Thymus (tissue), 11 donors: ENCODE data around the gene MTIF3. TPM values are rescaled to one million over a fixed set of nuclear protein-coding genes. Genes with fewer than 3 reads are reported as not detected.

Source experiments
- DNase-seq, 9 donors: peaks; one replicate each; pipeline ENCODE4 v3.0.0-alpha.2; 2013; ENCODE audit warnings: low spot score in 9 of 9, low read depth in 6 of 9, missing footprints in 1 of 9
- H3K27ac ChIP-seq, 2 donors: one replicate each; pipeline ENCODE4 v1.5.1; 2013; ENCODE audit warnings: control low read depth in 1 of 2, low read depth in 1 of 2, low read length in 1 of 2, mild to moderate bottlenecking in 1 of 2, moderate library complexity in 1 of 2
- H3K27me3 ChIP-seq, 2 donors: one replicate each; pipeline ENCODE4 v1.5.1; 2013; ENCODE audit warnings: low read length in 1 of 2; ENCODE audit not compliant: control insufficient read depth in 2 of 2, insufficient read depth in 1 of 2
- H3K36me3 ChIP-seq, 2 donors: one replicate each; pipeline ENCODE4 v1.5.1; 2013; ENCODE audit warnings: low read length in 1 of 2, mild to moderate bottlenecking in 1 of 2, moderate library complexity in 1 of 2; ENCODE audit not compliant: control insufficient read depth in 2 of 2, insufficient read depth in 2 of 2
- H3K4me1 ChIP-seq, 2 donors: one replicate each; pipeline ENCODE4 v1.5.1; 2013; ENCODE audit warnings: low read length in 2 of 2; ENCODE audit not compliant: control insufficient read depth in 2 of 2, insufficient read depth in 2 of 2
- H3K4me3 ChIP-seq, 2 donors: one replicate each; pipeline ENCODE4 v1.5.1; 2013; ENCODE audit warnings: low read length in 2 of 2, control low read depth in 1 of 2, mild to moderate bottlenecking in 1 of 2
- H3K9me3 ChIP-seq, 2 donors: one replicate each; pipeline ENCODE4 v1.5.1; 2013; ENCODE audit warnings: low read length in 1 of 2, mild to moderate bottlenecking in 1 of 2; ENCODE audit not compliant: control insufficient read depth in 2 of 2, insufficient read depth in 1 of 2
- WGBS: extraction: QIAGEN DNeasy Blood & Tissue Kit; methylation state at CpG from one replicate; pipeline ENCODE4 v1.1.7; 2013; 5-methylcytosine and 5-hydroxymethylcytosine counted together
- polyA plus RNA-seq: library from polyadenylated mRNA; stranded (reverse); fragments of 200-250 nt; gene quantifications from one replicate; pipeline ENCODE4 v1.2.3, GENCODE V29; 2013
- total RNA-seq: library from RNA; stranded (reverse); fragments of 120-200 nt; gene quantifications from one replicate; pipeline ENCODE4 v1.2.4, GENCODE V29; 2013
- donor health status: healthy.

The MTIF3 gene
- total and polyA plus RNA-seq, 2 donors, result 71.9 to 134 TPM

DNA sequence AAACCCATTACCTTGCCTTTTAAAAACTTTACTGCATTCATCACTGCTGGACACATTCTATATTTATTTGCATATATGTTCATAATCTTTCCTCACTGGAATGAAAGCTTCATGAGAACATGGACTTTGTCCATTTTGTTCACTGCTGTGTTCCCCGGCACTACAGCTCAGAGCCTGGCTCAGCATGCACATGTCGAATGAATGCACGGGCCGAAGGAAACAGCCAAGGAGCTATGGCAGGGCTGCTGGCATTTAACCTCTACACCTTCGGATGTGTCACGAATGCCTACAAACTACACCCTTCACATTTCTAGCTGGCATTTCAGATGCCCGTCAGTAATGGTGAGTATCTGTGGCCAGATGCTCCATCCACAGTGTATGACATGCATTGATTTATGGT is 7.6 kb downstream of the MTIF3 start:
- no peak overlapping the region for H3K4me3 ChIP-seq
- H3K27ac ChIP-seq, result peak overlapping the region in 1 of 2 donors; percentile 79
- H3K9me3 ChIP-seq, result no peaks in the 10 kb centered on the region
- H3K36me3 ChIP-seq, result peaks cover 13 to 22% of the 10 kb centered on the region in 2 donors
- H3K27me3 ChIP-seq, result no peaks in the 10 kb centered on the region
- WGBS, result 89% methylated on average over 7 of the region's 7 CpGs
- peaks cover 18 to 61% of the 10 kb centered on the region in 2 donors for H3K4me1 ChIP-seq
- no peak for DNase-seq

DNA sequence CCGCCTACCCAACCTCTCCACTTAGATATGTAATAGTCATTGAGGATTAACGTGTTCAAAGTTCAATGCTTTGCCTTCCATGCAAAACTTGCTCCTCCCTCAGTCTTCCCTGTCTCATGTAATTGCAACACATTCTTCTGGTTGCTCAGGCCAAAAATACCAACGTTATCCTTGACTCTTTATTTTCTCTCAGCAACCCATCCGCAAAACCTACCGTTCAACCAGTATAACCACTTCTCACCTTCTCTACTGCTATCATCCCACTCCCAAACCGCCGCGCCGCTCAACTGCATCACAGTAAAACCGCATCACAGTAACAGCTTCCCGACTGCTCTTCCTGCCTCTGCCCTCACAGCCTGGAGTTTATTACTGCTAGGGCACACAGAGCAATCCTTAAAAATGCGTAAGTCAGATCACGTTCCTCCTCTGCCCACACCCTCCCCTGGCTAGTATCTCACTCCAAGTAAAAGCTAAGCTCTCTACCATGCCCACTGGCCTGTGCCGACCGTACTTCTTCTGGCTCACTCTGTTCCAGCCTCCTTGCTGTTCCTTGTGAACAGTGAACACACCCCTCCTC is 8.2 kb downstream of the MTIF3 start:
- Histone ChIP-seq H3K27ac (peak overlapping the region in 1 of 2 donors; percentile 79), H3K4me1 (peaks cover 18 to 56% of the 10 kb centered on the region in 2 donors), H3K9me3 (no peaks in the 10 kb centered on the region), H3K27me3 (no peaks in the 10 kb centered on the region), H3K4me3 (peak overlapping the region in 1 of 2 donors; percentile 5), H3K36me3 (peaks cover 13 to 27% of the 10 kb centered on the region in 2 donors)
- 41% methylated on average over 15 of the region's 15 CpGs for WGBS
- DNase-seq, result peak in 4 of 9 donors; percentile 49 to 71 (median 56)

DNA sequence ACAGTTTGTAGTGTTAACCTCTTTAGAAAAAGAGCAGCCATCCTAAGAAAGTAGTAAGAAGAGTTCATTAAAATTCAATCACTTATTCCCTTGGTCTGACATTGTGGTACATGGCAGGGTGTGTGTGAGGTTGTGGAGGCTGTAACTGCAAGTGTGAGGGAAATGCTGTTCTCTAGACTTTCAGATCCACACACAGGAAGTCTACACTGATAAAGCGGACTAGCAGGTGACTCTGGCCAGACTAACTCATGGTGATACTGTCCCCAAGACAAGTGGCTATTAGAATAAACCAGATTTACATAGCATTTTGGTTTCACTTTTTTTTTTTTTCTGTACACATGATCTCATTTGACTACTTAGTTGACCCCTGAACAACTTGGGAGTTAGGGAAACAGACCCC is 10.0 kb downstream of the MTIF3 start:
- peaks cover 21 to 39% of the 10 kb centered on the region in 2 donors for H3K36me3 ChIP-seq
- H3K4me3 ChIP-seq, result no peak overlapping the region
- H3K27me3 ChIP-seq, result no peaks in the 10 kb centered on the region
- WGBS, result 44% methylated on average over 1 of the region's 1 CpG
- peaks cover 13 to 42% of the 10 kb centered on the region in 2 donors for H3K4me1 ChIP-seq
- no peaks in the 10 kb centered on the region for H3K9me3 ChIP-seq
- H3K27ac ChIP-seq, result peak overlapping the region in 1 of 2 donors; percentile 12
- DNase-seq, result peak in 2 of 9 donors; percentile 15 to 43

DNA sequence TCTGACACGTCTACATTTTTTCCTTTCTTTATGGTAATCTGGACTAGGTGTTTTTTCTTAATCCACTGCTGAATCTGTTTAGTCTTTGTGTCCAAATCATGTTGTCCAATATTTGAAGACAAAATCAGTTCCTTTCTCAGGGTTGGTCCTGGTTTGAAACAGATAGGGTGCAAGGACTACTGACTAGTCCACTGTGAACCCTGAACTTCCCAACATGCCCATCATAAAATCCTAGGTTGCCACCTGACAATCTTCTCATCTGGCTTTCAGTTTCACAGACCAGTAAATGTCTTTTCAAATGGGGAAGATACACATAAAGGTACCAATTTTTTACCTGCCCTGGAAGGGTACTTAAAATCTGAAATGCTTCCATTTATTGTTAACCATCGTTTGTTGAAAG is 13.2 kb downstream of the MTIF3 start:
- Histone ChIP-seq H3K27me3 (no peaks in the 10 kb centered on the region), H3K4me1 (peaks cover 7 to 27% of the 10 kb centered on the region in 2 donors), H3K9me3 (no peaks in the 10 kb centered on the region), H3K36me3 (peaks cover 51 to 66% of the 10 kb centered on the region in 2 donors), H3K4me3 (no peak overlapping the region), H3K27ac (no peak overlapping the region)
- WGBS, result 99% methylated on average over 2 of the region's 2 CpGs
- DNase-seq, result no peak

DNA sequence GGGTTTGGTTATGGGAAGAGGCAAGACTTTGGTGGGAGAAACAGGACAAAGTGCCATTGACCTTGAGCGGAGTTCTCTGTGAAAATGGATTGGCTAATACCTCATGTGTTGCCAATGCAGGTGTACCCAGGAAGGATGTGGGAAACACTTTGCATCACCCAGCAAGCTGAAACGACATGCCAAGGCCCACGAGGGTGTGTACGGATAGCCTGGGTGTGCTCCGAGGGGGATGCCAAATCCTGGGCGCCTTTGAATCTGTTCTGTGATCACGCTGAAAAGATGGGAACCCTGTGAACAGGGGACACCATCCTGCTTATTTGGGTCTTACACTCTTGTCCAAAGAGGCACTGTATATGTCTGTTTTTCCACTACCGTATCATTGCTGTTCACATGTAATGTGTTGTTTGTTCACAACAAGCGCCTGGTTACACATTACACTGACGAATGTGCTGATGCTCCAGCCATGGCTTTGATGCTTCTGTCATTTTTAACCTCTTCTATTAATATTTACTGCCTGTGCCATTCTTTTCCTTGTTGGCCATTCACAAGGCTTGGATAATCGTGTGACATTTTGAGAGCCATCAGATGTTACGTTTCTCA is 17.7 kb downstream of the MTIF3 start:
- no peak overlapping the region for H3K4me3 ChIP-seq
- 84% methylated on average over 12 of the region's 12 CpGs for WGBS
- H3K9me3 ChIP-seq, result peaks cover 0 to 1% of the 10 kb centered on the region in 2 donors
- peaks cover 56 to 91% of the 10 kb centered on the region in 2 donors for H3K36me3 ChIP-seq
- no peak for DNase-seq
- H3K27ac ChIP-seq, result no peak overlapping the region
- H3K4me1 ChIP-seq, result peaks cover 13 to 14% of the 10 kb centered on the region in 2 donors
- no peaks in the 10 kb centered on the region for H3K27me3 ChIP-seq

DNA sequence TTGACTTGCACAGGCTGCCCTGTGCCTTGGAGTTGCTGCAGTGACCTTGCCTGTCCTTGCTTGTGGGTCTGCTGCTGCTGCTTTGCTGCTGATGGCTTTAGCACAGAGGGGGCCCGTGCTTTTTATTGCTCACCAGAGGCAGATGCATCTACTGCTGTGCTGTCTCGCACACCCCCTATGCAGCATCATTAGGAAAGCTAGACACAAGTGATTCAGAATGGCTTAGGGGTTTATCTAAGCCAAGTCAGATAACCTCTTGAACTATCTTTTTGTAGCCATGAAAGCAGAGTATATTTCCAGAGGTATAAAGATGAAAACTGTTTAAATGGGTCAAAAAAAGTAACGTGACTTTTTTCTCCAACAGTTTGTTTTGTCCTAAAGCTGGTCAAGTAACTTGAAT is 18.2 kb downstream of the MTIF3 start:
- H3K4me3 ChIP-seq, result no peak overlapping the region
- 98% methylated on average over 3 of the region's 3 CpGs for WGBS
- DNase-seq, result no peak
- no peaks in the 10 kb centered on the region for H3K27me3 ChIP-seq
- H3K4me1 ChIP-seq, result peaks cover 18 to 19% of the 10 kb centered on the region in 2 donors
- H3K9me3 ChIP-seq, result peaks cover 0 to 1% of the 10 kb centered on the region in 2 donors
- no peak overlapping the region for H3K27ac ChIP-seq
- peaks cover 56 to 87% of the 10 kb centered on the region in 2 donors for H3K36me3 ChIP-seq

DNA sequence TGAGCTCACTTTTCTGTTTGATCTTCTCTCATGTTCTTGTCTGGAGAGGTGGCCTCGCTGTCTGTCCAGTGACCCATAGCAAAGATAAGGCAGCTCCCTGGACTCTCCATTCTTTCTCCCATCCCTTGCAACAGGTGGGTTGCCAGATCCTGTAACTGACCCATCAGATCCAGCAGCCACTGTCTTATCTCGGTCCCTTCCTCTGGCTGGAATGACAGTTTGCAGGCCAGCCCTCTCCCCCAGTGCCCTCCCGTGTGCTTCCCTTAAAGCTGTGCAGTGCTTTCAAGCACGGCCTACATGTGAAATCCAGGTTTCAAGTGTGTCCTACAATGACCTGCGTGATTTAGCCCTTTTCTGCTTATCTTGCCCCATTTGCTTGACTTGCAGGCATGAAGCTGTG is 22.2 kb downstream of the MTIF3 start:
- H3K27me3 ChIP-seq, result no peaks in the 10 kb centered on the region
- no peak for DNase-seq
- H3K4me1 ChIP-seq, result peaks cover 19 to 49% of the 10 kb centered on the region in 2 donors
- peaks cover 26 to 53% of the 10 kb centered on the region in 2 donors for H3K36me3 ChIP-seq
- peak overlapping the region in 1 of 2 donors; percentile 96 for H3K27ac ChIP-seq
- peaks cover 0 to 1% of the 10 kb centered on the region in 2 donors for H3K9me3 ChIP-seq
- 95% methylated on average over 5 of the region's 5 CpGs for WGBS
- peak overlapping the region in 1 of 2 donors; percentile 81 for H3K4me3 ChIP-seq

DNA sequence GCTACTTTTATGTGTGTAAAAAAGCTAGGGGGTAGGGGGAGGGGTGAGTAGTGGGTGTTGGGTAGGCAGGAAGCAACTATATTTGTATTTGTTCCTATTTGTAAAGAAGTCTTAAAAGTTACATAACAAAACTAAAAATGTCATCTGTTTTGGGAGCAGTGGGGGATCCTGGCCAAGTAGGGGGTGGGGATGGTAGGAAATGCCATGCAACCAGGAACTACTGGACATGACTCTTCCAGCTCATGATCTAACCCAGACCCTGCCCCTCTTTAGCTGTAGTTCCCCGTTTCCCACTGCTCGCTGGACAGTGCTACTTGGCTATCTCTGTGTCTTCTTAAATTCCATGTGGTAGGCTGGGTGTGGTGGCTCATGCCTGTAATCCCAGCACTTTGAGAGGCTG is 22.7 kb downstream of the MTIF3 start:
- peaks cover 19 to 49% of the 10 kb centered on the region in 2 donors for H3K4me1 ChIP-seq
- H3K27ac ChIP-seq, result peak overlapping the region; percentile 96 to 97
- H3K4me3 ChIP-seq, result peak overlapping the region; percentile 76 to 81
- peaks cover 22 to 48% of the 10 kb centered on the region in 2 donors for H3K36me3 ChIP-seq
- 94% methylated on average over 2 of the region's 2 CpGs for WGBS
- H3K27me3 ChIP-seq, result no peaks in the 10 kb centered on the region
- DNase-seq, result peak in 2 of 9 donors; percentile 35 to 38
- peaks cover 0 to 1% of the 10 kb centered on the region in 2 donors for H3K9me3 ChIP-seq

DNA sequence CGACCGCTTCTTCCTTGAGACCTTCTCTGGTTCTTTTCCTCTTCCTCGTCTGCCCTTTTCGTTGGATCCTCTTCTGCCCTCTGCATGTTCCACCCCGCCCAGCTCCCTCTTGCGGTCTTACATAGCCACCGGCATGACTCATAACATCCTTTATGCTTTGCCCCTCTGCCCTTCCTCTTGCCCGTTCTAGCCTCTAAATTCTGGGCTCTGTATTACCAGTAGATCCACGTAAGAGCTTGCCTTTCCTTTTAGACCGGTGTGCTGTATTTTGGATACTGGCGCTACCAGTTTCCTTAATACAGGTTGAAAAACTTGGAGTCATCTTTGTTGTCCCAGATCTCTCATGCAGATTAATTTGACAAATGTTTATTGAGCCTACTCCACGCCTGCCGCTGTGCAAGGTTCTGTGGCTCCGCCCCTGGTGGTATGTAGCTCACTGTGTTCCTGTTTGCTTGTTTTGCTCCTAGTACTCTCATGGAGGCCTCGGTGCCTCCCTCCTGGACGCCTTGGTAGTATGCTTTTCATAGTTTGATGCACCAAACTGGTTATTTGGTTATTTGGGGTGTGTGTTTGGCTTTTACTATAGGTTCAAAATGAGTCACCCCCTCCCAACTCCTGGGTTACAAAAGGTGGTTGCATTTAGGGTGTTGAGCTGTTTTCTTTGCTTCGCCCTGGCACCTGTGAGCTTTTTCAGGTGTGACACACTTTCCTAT is 24.3 kb downstream of the MTIF3 start:
- H3K27ac ChIP-seq, result peak overlapping the region; percentile 96 to 97
- 4% methylated on average over 17 of the region's 17 CpGs for WGBS
- peak in 7 of 9 donors; percentile 74 to 91 (median 79) for DNase-seq
- peak overlapping the region; percentile 76 to 81 for H3K4me3 ChIP-seq
- H3K9me3 ChIP-seq, result no peaks in the 10 kb centered on the region
- peaks cover 8 to 33% of the 10 kb centered on the region in 2 donors for H3K36me3 ChIP-seq
- H3K27me3 ChIP-seq, result no peaks in the 10 kb centered on the region
- peaks cover 19 to 49% of the 10 kb centered on the region in 2 donors for H3K4me1 ChIP-seq
